Activated CD4-positive, alpha-beta T cell treated with anti-CD3 and anti-CD28 coated beads for 24 hours (primary cell): Measurements from ENCODE around the gene RBM47.

Source experiments
- DNase-seq, 2 donors: peaks; one replicate each; pipeline ENCODE4 v3.0.0-alpha.2; 2020; ENCODE audit warnings: low read depth in 2 of 2

Gene RBM47

DNA sequence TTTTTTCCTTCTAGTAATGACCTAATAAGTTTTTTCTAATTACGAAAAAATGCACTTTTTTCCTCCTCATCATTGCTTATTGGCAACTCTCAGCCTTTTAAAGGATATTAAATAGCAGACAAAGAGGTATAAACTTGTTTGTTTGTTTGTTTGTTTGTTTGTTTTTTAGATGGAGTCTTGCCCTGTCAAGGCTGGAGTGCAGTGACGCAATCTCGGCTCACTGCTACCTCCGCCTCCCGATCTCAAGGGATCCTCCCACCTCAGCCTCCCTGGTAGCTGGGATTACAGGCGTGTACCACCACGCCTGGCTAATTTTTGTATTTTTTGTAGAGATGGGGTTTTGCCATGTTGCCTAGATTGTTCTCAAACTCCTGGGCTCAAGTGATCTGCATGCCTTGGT lies 6.0 kb downstream of the RBM47 start:
- no peak for DNase-seq

DNA sequence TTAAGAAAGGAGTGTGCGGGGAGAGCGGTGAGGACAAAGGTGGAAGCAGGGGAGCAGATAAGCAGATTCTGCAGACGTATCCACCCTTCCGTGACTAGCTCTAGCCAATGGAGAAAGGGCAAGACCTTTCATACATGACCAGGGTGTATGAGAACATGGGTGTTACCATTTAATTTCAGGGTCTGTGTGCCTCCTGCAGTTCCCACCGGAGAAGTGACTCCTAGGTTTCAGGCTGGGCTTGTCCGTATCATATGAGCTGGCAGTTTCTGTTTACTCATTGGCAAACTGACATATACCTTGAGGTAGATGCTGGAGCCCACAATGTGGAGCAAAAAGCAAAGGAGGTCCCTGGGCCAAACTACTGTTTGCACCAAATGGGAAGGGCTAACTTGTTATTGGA lies 6.8 kb downstream of the RBM47 start:
- DNase-seq = no peak

DNA sequence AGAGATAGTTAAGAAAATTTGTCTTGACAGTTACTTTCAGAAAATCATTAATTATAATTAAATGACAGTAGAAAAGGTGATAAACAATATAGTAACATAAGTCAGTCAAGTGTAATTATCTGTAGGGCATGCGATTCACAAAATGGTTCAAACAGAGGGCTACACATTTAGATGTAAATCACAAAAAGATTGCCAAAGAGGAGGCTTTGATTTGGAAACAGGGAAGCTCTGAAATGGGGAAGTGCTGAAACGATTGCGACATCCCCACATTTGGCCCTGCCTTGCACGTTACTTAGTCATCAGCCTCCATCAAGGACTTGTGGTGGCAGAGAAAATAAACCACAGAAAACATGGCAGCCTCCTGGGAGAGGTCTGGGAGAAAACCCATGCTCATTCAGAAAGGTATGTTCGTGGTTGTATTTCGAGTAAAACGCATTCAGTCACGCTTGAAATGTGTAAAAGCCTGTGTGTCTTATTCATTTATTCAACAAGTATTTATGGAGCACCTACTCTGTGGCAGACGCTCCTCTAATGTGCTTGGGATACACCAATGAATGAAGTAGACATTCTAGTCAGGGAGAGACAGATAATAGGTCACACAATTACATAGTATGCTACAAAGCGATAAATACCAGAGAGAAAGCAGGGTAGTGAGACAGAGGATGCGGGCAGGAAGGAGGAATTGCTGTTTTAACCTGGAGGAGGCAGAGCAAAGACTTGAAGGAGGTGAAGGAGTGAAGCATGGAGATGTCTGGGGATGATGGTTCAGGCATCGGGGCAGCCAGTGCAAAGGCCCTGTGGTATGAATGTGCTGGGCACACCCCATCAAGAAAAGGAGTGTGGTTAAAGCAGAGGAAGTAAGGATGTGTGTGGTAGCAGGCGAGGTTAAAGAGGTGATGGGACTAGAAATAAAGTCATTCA lies 7.8 kb downstream of the RBM47 start:
- no peak for DNase-seq

DNA sequence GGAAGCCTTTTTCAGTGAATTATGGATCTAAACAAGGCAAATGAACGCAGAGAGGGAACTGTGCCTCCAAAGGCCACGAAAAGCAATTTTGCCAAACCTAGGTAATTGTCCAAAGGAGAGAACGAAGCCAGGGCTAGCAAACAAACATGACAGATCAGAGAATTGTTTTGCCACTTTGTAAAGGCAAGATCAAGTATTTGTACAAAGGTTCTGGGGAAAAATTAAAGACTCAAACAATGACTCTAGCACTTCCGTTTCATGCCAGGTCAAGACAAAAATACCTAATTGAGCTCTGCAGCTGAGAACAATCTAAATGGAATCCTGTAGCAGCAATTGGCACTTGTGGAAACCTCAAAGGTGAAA lies 8.5 kb downstream of the RBM47 start:
- DNase-seq = no peak

DNA sequence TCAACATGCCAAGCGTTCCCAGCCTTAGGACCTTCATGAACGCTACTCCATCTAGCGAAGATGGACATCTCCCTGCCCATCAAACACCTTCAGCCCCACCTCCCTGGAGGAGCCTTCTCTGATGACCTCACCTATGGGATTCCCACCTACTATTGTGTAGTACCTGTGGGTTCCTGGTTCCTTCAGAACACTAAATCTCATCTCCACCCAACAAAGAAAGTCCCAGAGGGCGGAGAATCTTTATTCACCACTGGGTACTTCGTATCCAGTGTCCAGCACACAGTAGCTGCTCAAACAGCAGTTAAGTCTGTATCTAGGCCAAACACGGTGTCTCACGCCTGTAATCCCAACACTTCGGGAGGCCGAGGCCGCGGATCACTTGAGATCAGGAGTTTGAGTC lies 10.1 kb downstream of the RBM47 start:
- no peak for DNase-seq

DNA sequence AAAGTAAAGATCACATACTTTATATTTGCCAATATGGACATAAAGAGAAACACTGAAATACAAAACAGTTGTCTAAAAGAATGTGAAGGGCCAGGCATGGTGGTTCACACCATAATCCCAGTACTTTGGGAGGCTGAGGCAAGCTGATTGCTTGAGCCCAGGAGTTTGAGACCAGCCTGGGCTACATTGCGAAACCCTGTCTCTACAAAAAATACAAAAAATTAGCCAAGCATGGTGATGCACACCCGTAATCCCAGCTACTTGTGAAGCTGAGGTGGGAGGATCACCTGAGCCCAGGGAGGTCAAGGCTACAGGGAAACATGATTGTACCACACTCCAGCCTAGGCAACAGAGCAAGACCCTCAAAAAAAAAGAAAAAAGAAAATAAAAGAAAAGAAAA lies 11.8 kb downstream of the RBM47 start:
- DNase-seq = no peak

DNA sequence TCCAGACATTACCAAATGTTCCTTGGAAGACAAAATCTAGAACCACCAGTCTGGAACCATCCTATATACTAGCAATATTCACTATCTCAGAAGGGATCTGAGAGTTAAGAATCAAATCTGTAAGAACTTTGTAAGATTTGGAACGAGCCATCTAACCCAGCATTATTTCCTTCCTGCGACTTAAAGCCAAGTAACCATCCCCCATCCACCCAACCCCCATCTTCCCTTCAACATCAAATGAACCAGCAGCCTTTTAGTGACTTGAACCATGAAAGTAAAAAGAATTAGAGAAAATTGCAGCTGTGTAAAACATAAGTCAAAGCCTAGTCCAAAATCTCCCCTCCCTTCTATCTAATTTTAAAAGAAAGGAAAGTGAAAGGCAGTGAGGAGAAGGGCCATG lies 15.6 kb downstream of the RBM47 start:
- no peak for DNase-seq

DNA sequence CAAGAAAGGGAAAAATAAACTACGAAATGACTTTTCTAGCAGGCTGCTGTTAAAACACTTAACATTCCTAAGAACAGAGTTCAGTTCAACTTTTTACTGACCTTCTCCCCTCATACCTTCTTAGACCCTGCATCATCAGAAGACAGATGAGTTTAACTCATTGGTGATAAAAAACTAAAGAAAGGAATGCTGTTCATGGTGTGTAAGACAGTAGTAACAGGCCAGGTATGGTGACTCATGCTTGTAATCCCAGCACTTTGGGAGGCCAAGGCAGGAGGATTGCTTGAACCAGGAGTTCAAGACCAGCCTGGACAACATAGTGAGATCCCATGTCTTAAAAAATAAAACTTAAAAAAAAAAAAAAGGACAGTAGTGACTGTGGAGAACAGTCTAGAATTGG lies 16.2 kb downstream of the RBM47 start:
- DNase-seq = no peak

DNA sequence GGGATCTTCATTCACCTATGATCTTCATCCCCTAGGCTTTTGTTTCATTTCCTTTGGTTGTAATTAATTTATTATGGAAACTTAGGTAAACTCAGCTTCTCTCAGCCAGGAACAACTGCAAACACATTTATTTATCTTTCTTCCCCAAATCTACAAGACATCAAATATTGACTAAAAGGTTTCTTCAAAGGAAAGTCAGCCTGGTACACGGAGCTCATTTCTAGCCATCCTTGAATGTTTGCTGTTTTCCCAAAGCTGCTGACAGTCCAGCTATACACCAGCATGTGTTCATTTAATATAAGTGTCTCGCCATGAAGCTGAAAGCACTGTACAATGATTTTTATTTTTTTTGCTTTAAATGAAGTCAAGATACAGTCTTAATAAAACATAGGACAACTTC lies 16.8 kb downstream of the RBM47 start:
- no peak for DNase-seq

DNA sequence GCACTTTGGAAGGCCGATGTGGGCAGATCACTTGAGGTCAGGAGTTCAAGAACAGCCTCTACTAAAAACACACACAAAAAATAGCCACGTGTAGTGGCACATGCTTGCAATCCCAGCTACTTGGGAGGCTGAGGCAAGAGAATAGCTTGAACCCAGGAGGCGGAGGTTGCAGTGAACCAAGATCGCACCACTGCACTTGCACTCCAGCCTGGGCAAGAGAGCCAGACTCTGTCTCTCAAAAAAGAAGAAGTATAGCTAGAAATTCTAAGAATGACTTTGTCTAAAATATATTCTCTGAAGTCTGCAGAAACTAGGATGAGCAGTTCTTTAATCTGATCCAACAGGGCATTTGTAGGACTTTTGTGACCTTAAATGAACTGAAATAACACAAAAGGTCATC lies 17.4 kb downstream of the RBM47 start:
- no peak for DNase-seq

DNA sequence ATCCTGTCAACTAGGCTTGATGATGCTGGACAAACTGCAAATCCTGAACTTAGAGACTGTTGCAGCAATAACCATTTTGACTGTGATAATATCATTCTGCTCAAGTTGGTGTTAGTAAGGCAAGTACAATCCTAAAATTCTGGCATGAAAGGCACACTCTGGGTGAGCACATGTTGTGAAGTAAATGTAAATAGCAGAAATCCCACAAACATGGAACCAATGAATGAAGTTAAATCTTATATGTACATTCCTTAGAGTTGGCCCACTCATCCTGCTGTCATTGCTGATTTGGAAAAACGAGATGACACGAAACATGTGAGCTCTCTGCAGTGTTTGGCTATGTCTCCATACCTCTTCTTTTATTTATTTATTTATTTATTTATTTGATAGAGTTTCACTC lies 21.0 kb downstream of the RBM47 start:
- DNase-seq = no peak

DNA sequence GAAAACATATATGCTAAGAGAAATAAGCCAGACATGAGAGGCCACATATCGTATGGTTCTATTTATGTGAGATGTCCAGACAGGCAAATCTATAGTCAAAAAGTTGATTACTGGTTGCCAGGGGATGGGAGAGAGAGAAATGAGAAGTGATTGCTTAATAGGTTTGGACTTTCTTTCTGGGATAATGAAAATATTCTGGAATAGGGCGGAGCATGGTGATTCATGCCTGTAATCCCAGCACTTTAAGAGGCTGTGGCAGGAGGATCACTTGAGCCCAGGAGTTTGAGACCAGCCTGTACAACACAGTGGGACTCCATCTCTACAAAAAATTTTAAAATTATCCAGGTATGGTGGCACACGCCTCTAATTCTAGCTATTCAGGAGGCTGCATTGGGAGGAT lies 22.4 kb downstream of the RBM47 start:
- no peak for DNase-seq

DNA sequence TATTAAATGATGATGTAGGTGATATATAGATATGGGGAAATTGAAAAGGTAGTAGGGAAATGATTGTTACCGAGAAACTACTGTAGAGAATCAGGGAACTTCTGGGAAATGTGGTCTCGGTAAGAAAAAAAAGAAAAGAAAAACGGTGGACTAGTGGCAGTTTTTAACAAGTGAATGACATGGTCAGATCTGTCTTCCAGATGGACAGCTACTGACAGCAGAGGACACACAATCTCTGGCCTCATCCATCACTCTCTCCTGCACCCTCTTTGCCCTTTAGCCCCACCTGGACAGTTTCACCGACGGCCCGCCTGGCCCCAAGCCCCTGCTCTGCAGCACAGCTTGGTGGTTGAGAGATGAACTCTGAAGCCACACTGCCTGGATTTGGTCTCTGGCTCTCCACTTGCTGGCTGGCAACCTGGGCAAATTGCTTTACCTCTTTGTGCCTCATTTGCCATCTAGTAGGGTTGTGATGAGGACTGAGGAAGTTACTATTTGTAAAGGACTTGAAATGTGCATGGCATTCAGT lies 23.4 kb downstream of the RBM47 start:
- no peak for DNase-seq

DNA sequence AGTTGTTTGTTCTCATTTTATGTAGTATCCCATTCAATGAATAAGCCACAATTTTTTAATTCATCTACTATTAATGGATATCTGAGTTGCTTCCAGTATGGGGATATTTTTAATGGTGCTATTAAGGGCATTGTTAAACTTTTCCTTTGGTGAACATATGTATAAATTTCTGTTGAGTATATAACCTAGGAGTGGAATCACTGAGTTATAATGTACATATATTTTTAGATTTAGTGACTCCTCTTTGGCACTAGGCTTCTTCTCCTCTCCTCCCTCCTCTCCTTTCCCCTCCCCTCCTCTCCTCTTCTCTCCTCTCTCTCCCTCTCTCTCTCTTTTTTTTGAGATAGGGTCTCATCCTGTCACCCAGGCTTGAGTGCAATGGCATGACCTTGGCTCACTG lies 26.4 kb downstream of the RBM47 start:
- DNase-seq = no peak

DNA sequence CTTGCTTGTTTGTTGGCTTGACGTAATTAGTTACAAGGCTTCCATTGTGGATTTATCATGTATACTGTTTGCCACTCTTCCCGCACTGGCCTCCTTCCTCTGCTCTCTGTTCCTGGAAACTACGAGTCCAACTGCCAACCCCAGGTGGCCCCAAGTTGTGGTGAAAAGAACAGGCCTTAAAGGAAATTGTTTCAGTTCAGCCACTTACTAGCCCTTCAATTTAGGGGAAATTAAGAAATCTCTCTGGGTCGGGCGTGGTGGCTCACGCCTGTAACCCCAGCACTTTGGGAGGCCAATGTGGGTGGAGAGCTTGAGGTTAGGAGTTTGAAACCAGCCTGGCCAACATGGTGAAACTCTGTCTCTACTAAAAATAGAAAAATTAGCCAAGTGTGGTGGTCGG lies 28.0 kb downstream of the RBM47 start:
- DNase-seq = no peak

DNA sequence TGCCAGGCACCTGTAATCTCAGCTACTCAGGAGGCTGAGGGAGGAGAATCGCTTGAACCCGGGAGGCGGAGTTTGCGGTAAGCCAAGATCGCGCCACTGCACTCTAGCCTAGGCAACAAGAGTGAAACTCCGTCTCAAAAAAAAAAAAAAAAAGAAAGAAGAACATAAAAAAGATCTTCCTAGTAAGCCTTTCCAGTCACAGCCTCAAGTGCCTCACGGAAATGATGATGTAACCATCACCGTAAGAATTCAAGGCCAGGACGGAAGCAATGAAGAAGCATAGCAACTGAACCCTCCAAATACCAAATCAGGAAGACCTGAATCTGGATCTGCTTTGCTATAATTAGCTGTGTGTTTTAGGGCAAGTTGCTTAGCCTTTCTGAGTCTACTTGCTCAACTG lies 28.8 kb downstream of the RBM47 start:
- no peak for DNase-seq

DNA sequence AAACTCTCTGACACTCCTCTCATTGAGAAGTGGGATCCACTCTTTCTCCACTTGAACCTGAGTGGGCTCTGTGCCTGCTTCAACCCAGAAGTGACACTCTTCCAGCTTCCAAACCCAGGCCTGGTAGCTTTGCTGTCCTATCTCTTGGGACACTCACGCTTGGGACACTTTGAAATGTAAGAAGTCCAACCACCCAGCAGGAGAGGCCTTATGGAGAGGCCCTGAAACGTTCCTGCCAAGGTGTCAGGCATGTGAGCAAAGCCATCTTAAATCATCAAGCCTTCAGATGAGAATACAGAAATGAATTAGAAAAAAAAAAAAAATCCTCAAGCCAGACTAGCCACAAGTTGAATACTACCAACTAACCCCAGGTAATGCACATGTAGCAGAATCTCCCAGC lies 30.2 kb downstream of the RBM47 start:
- DNase-seq = no peak

DNA sequence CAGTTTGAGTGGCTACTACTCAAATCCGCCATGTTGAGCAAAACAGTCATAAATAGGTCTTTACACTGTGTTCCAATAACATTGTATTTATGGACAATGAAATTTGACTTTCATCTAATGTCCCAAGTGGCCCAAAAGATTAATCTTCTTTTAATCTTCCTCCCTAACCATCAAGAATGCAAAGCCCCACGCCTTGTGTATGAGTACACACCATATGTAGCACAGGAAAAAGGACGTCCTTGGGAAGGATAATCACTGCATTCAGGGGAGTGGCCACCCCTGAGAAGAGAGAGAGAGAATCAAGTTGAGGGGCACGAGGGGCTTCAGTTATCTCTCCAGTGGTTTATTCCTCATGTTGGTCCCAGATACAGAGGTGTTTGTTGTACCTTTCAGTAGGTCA lies 33.1 kb downstream of the RBM47 start:
- no peak for DNase-seq

DNA sequence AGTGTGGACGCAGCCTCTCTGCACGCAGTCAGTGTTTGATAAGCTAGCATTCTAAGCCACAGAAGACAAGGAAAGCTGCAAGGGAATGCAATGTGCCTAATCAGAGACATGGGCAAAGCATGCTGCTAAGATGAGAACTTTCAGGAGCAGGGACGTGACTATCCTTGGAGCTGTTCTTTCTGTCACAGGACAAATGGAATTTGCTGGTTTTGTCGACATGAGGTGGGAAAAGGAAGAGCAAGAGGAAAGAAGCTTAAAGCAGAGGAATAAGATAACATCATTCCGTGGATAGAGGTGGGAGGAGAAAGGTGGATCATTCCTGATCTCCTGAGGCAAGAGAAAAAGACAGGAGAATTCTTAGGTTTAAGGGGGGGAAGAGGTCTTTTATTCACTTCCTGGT lies 33.7 kb downstream of the RBM47 start:
- no peak for DNase-seq

DNA sequence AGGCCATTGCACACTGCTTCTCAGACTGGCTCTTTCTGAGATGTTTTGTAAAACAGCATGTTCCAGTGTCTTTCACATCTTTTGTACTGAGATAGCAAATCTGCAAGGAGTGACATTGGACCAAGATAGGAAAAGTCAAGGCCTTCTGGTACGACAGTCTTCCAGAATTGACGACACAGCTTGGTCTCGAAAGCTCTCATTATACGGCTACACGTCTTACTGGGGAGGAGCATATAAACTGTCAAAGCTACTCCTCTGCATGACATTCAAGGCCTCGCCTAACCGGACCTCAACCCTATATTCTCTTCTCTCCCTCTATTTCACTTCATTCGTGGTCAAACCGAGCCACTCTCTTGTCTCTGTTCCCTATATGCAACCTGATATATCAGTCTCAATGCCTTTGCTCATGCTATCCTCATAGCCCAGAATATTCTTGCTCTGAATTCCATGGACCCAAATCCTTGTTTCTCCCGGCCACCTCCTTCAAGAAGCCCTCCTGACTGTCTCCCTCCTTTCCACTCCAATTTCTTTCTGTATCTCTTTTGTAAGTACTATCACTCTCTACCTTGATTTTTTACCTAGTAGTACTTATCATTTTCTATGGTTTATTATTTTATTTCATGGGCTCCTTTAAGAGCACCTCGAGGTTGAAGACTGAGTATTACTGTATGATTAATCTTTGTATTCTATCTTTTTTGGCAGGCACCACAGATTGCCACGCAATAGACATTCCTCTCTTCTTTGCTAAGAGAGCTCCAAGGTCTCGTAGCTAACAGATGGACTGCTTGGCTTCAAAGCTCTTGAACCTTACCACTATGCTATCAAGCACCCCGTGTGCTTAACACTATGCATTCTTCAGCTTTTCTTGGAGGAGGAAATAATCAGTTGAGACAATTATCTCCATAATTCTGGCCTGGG lies 35.1 kb downstream of the RBM47 start:
- DNase-seq = no peak

DNA sequence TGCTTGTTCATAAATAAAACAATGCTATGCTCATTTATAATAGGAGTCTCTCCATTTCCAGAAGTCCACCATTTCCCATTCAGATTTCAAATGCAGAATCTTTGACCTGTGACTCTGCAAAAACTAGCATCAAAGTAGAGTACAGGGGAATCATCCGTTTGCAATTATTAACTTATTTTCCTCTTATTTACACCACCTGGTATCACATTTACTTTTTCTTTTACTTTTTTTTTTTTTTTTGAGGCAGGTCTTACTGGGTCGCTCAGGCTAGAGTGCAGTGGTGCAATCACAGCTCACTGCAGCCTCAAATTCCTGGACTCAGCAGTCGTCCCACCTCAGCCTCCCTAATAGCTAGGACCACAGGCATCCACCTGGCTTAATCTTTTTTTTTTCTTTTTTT lies 37.6 kb downstream of the RBM47 start:
- DNase-seq = no peak

DNA sequence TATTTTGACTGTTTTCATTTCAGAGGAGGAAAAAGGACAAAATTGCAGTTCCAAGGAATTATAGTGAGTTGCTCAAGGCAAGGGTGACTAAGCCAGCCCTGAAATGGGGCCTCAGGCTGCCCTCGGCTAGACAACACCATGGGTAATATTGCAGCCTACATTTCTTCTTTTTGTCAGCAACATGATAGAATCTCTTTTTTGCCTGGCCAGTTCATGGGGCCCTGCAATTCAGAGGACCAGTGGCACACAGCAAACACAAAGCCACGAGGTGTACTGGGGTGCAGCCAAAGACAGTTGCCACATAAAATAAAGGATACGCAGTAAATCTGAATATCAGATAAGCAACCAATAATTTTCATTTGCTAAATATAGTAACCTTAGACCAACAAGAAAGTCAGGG lies 41.8 kb downstream of the RBM47 start:
- DNase-seq = no peak

DNA sequence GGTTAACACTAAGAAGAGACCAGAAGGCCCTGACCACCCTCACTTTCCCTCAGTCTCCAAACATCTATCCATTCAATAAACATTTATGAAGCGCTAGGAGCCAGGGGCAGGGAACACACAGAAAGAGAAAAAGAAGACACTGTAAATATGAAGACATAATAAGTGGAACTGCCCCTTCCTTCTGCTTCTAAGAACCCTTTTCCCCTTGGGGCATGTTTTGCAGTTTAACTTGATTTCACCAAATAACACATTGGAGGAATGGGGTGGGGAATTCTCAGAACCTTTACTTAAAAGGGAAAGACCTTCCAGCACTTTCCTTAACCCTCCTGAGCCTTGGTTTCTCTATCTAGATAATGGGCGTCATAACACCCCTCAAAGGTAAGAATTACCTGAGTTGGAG lies 42.3 kb downstream of the RBM47 start:
- no peak for DNase-seq
